Caco-2 (cell line): Measurements from ENCODE around the gene TRAPPC10. TPM values are rescaled to one million over a fixed set of nuclear protein-coding genes. Genes with fewer than 3 reads are reported as not detected.

Source experiments
- BruUV-seq: library from RNA; stranded (reverse); fragments of 400-500 nt; replicated peaks from 2 replicates; lab custom pipeline; 2021; lab: Mats Ljungman, UMichigan
- CTCF ChIA-PET: fragments of 300-600 bp; sonication (Branson Sonifier 250); formaldehyde crosslinking; loops from one replicate; lab custom pipeline; 2022; ENCODE audit warnings: antibody characterized with exemption; lab: Charles Lee
- POLR2A ChIA-PET: fragments of 300-600 bp; sonication (Branson Sonifier 250); formaldehyde crosslinking; loops from one replicate; lab custom pipeline; 2022; ENCODE audit warnings: antibody characterized with exemption; lab: Charles Lee
- DNase-seq, 2 experiments: peaks; one replicate each; pipeline versions ENCODE4 v3.0.0 to v3.0.0-alpha.2; 2020 to 2022
- H3K27me3 ChIP-seq: replicated peaks from 2 replicates; pipeline ENCODE4 v1.6.0; 2011; ENCODE audit warnings: low read length; ENCODE audit not compliant: control insufficient read depth, insufficient read depth
- H3K36me3 ChIP-seq: 2 replicates; pipeline ENCODE4 v1.5.1; 2011; ENCODE audit warnings: low read length; ENCODE audit not compliant: control insufficient read depth, insufficient read depth
- H3K4me1 ChIP-seq: fragments of 250-450 bp; sonication (Bioruptor Pico); 2 replicates; pipeline ENCODE4 v1.5.1; 2020; ENCODE audit warnings: mild to moderate bottlenecking
- H3K4me3 ChIP-seq: 2 replicates; pipeline ENCODE4 v1.5.1; 2011; ENCODE audit warnings: low read depth, mild to moderate bottlenecking, control low read depth, low read length
- H3K9me3 ChIP-seq: fragments of 250-450 bp; sonication (Bioruptor Pico); 2 replicates; pipeline ENCODE4 v1.5.1; 2020; ENCODE audit warnings: mild to moderate bottlenecking, moderate library complexity
- H3K27ac Mint-ChIP-seq: one replicate; pipeline ENCODE4 v1.8.0; 2022; ENCODE audit warnings: mixed read lengths; ENCODE audit not compliant: unreplicated experiment
- H3K27me3 Mint-ChIP-seq: one replicate; pipeline ENCODE4 v1.8.0; 2022; ENCODE audit warnings: mixed read lengths; ENCODE audit not compliant: insufficient read depth, unreplicated experiment
- H3K36me3 Mint-ChIP-seq: one replicate; pipeline ENCODE4 v1.8.0; 2022; ENCODE audit warnings: mild to moderate bottlenecking, mixed read lengths; ENCODE audit not compliant: insufficient read depth, unreplicated experiment
- H3K4me1 Mint-ChIP-seq: one replicate; pipeline ENCODE4 v1.8.0; 2022; ENCODE audit warnings: low read depth, mixed read lengths; ENCODE audit not compliant: unreplicated experiment
- H3K4me3 Mint-ChIP-seq: one replicate; pipeline ENCODE4 v1.8.0; 2022; ENCODE audit warnings: mild to moderate bottlenecking, moderate library complexity, mixed read lengths; ENCODE audit not compliant: unreplicated experiment
- H3K9me3 Mint-ChIP-seq: one replicate; pipeline ENCODE4 v1.8.0; 2022; ENCODE audit warnings: mixed read lengths; ENCODE audit not compliant: unreplicated experiment
- CTCF ChIP-seq, 2 experiments: fragments of 200-600 bp in 1 of 2; IDR thresholded peaks; 1 replicate in 1 of 2; 2 replicates in 1 of 2; pipeline versions ENCODE4 v1.5.1 to v1.8.0; 2011 to 2022; ENCODE audit warnings: antibody characterized with exemption in 1 of 2, control low read depth in 1 of 2, inconsistent platforms in 1 of 2, low read depth in 1 of 2, low read length in 1 of 2, mild to moderate bottlenecking in 1 of 2, moderate library complexity in 1 of 2; ENCODE audit not compliant: insufficient read depth in 1 of 2, severe bottlenecking in 1 of 2, unreplicated experiment in 1 of 2
- intact Hi-C: fragments of 100-400 bp; cut with micrococcal nuclease; formaldehyde crosslinking; loops from one replicate; pipeline ENCODE4 v1.10.0; 2022; ENCODE audit not compliant: unreplicated experiment
- total RNA-seq: library from RNA; stranded (reverse); gene quantifications from 2 replicates; pipeline ENCODE4 v1.2.3, GENCODE V29; 2022

The TRAPPC10 gene
- total RNA-seq, 1 experiment from 2014 or later = 43.4 TPM

GRCh38 chr21:44006656-44007055 is 5.5 kb upstream of the TRAPPC10 start:
- Mint-ChIP-seq H3K27ac (no peak overlapping the region), H3K4me3 (no peak overlapping the region), H3K4me1 (no peaks in the 10 kb centered on the region), H3K27me3 (no peaks in the 10 kb centered on the region), H3K36me3 (peaks cover 6% of the 10 kb centered on the region), H3K9me3 (no peaks in the 10 kb centered on the region)
- no peak for TF ChIP-seq CTCF (IDR thresholded peaks at IDR 0.05; ENCODE audit: insufficient read depth in 1 of 2, low read depth in 1 of 2, low read length in 1 of 2, severe bottlenecking in 1 of 2, unreplicated experiment in 1 of 2)
- Histone ChIP-seq H3K4me3 (no peak overlapping the region), H3K9me3 (no peaks in the 10 kb centered on the region), H3K27me3 (no peaks in the 10 kb centered on the region), H3K36me3 (no peaks in the 10 kb centered on the region), H3K4me1 (peaks cover 5% of the 10 kb centered on the region; the same call in 1 of the 2 replicates)
- DNase-seq = no peak
- POLR2A ChIA-PET = no interaction called here
- BruUV-seq = no TSS peak
- CTCF ChIA-PET = no interaction called here
- intact Hi-C loops = no loop called here

- ChIA-PET POLR2A (no interaction called here), CTCF (no interaction called here)
- Mint-ChIP-seq H3K4me1 (no peaks in the 10 kb centered on the region), H3K4me3 (no peak overlapping the region), H3K9me3 (no peaks in the 10 kb centered on the region), H3K36me3 (peaks cover 13% of the 10 kb centered on the region), H3K27me3 (no peaks in the 10 kb centered on the region), H3K27ac (no peak overlapping the region)
- intact Hi-C loops = no loop called here
- no peak for DNase-seq
- no peak for TF ChIP-seq CTCF (IDR thresholded peaks at IDR 0.05; ENCODE audit: insufficient read depth in 1 of 2, low read depth in 1 of 2, low read length in 1 of 2, severe bottlenecking in 1 of 2, unreplicated experiment in 1 of 2)
- H3K4me3 ChIP-seq = no peak overlapping the region
- peaks cover 5% of the 10 kb centered on the region; the same call in 1 of the 2 replicates for H3K4me1 ChIP-seq
- BruUV-seq = no TSS peak
- H3K27me3 ChIP-seq = no peaks in the 10 kb centered on the region
- no peaks in the 10 kb centered on the region for H3K9me3 ChIP-seq
- H3K36me3 ChIP-seq = no peaks in the 10 kb centered on the region
These were observed 1.7 kb upstream of the TRAPPC10 start for GRCh38 chr21:44010429-44010828.

GRCh38 chr21:44011123-44011522 is 986 bp upstream of the TRAPPC10 start:
- no peaks in the 10 kb centered on the region for H3K36me3 ChIP-seq
- H3K4me3 Mint-ChIP-seq = peak overlapping the region; percentile 91
- H3K4me1 Mint-ChIP-seq = no peaks in the 10 kb centered on the region
- intact Hi-C loops = no loop called here
- peak overlapping the region; percentile 83 for H3K27ac Mint-ChIP-seq
- no peaks in the 10 kb centered on the region for H3K27me3 ChIP-seq
- peaks cover 5% of the 10 kb centered on the region for H3K4me1 ChIP-seq
- ChIA-PET CTCF (no interaction called here), POLR2A (no interaction called here)
- no peaks in the 10 kb centered on the region for H3K9me3 ChIP-seq
- no peaks in the 10 kb centered on the region for H3K27me3 Mint-ChIP-seq
- H3K36me3 Mint-ChIP-seq = peaks cover 13% of the 10 kb centered on the region
- BruUV-seq = TSS peak; percentile 82
- DNase-seq = no peak
- no peaks in the 10 kb centered on the region for H3K9me3 Mint-ChIP-seq
- no peak for TF ChIP-seq CTCF (IDR thresholded peaks at IDR 0.05; ENCODE audit: insufficient read depth in 1 of 2, low read depth in 1 of 2, low read length in 1 of 2, severe bottlenecking in 1 of 2, unreplicated experiment in 1 of 2)
- H3K4me3 ChIP-seq = peak overlapping the region; percentile 54
